K562 (cell line): ENCODE results near the gene PCDHGB1. TPM values are rescaled to one million over a fixed set of nuclear protein-coding genes. Genes with fewer than 3 reads are reported as not detected.
A peak's percentile ranks its signal among the peaks of the same experiment; 100 is the strongest.

Experiments
- FIP1L1 ChIP-seq: fragments of 200-400 bp; formaldehyde crosslinking; IDR thresholded peaks from 2 replicates; pipeline ENCODE4 v1.6.1; 2018; ENCODE audit warnings: mild to moderate bottlenecking, low read depth, low read length; ENCODE audit not compliant: poor library complexity, severe bottlenecking
- HMGXB4 ChIP-seq: sonication (generic); formaldehyde crosslinking; IDR thresholded peaks from 2 replicates; pipeline ENCODE4 v1.8.1; 2023; ENCODE audit warnings: mild to moderate bottlenecking, missing genetic modification reagents
- MAFK ChIP-seq: IDR thresholded peaks from 2 replicates; pipeline ENCODE4 v1.6.1; 2011; ENCODE audit warnings: low read length, improper control_type of control experiment
- MBD1 ChIP-seq: fragments of 250-450 bp; sonication (Bioruptor Pico); IDR thresholded peaks from 2 replicates; pipeline ENCODE4 v1.8.0; 2022; ENCODE audit warnings: inconsistent platforms
- MYC ChIP-seq, 2 experiments: fragments of 250-450 bp in 1 of 2; sonication (Bioruptor Pico) in 1 of 2; IDR thresholded peaks; 2 replicates each; pipeline versions ENCODE4 v1.5.1 to v1.6.1; 2012 to 2021; ENCODE audit warnings: low read depth in 2 of 2, borderline replicate concordance in 1 of 2, improper control_type of control experiment in 1 of 2, low read length in 1 of 2, mild to moderate bottlenecking in 1 of 2, moderate library complexity in 1 of 2
- NFATC3 ChIP-seq: fragments of 450-650 bp; IDR thresholded peaks from 2 replicates; pipeline ENCODE4 v1.6.1; 2017; ENCODE audit warnings: mild to moderate bottlenecking
- PHF21A ChIP-seq: fragments of 450-650 bp; IDR thresholded peaks from 2 replicates; pipeline ENCODE4 v1.6.1; 2017; ENCODE audit warnings: low read depth, borderline replicate concordance
- PML ChIP-seq: IDR thresholded peaks from 2 replicates; pipeline ENCODE4 v1.6.1; 2012; ENCODE audit warnings: low read length, inconsistent platforms
- RERE ChIP-seq: sonication (generic); formaldehyde crosslinking; IDR thresholded peaks from 2 replicates; pipeline ENCODE4 v1.8.0; 2023; ENCODE audit warnings: missing genetic modification reagents, mild to moderate bottlenecking, borderline replicate concordance
- SMARCC2 ChIP-seq: fragments of 450-650 bp; IDR thresholded peaks from 2 replicates; pipeline ENCODE4 v1.6.1; 2017; ENCODE audit warnings: antibody characterized with exemption, moderate library complexity, mild to moderate bottlenecking, low read depth
- TAF1 ChIP-seq: IDR thresholded peaks from 2 replicates; pipeline ENCODE4 v1.6.1; 2011; ENCODE audit warnings: mild to moderate bottlenecking, low read length, moderate library complexity; ENCODE audit not compliant: insufficient read depth, control insufficient read depth, severe bottlenecking; ENCODE audit errors: extremely low read depth
- XRCC5 ChIP-seq: fragments of 200-400 bp; formaldehyde crosslinking; IDR thresholded peaks from 2 replicates; pipeline ENCODE4 v1.6.1; 2017; ENCODE audit warnings: low read depth, mild to moderate bottlenecking, low read length
- ZBTB7A ChIP-seq: IDR thresholded peaks from 2 replicates; pipeline ENCODE4 v1.6.1; 2011; ENCODE audit warnings: low read depth, mild to moderate bottlenecking, low read length, moderate library complexity, borderline replicate concordance; ENCODE audit not compliant: control insufficient read depth
- ZNF583 ChIP-seq: fragments of 250-450 bp; sonication (Bioruptor Pico); IDR thresholded peaks from 2 replicates; pipeline ENCODE4 v1.4.0; 2020
- ZNF644 ChIP-seq: fragments of 200-800 bp; sonication (Bioruptor generic); IDR thresholded peaks from 2 replicates; pipeline ENCODE4 v1.6.1; 2016; ENCODE audit warnings: low read depth, missing genetic modification characterization, missing compliant biosample characterization
- polyA plus RNA-seq, 8 experiments: library from polyadenylated mRNA; depleted of rRNA in 4 of 8; stranded (reverse) in 5 of 8; unstranded in 3 of 8; fragments of >200 nt; fragmentation: Nextera tagmentation in 2 of 8; fragmentation: Illumina TruSeq in 1 of 8; extraction: Ambion mirVana in 2 of 8; extraction: Trizol in 1 of 8; gene quantifications; 2 replicates each; pipeline versions ENCODE4 v1.2.1 to v1.2.3, GENCODE V29; 2011 to 2014; ENCODE audit warnings: inconsistent platforms in 1 of 8, missing spikeins in 1 of 8
- total RNA-seq, 7 experiments: library from RNA; depleted of rRNA in 6 of 7; stranded (reverse); fragments of >200 nt in 6 of 7; fragmentation: Illumina TruSeq in 2 of 7; extraction: Trizol in 2 of 7; gene quantifications; 2 replicates each; pipeline versions ENCODE4 v1.2.1 to v1.2.3, GENCODE V29; 2011 to 2021; ENCODE audit warnings: low replicate concordance in 1 of 7

The PCDHGB1 gene
- total and polyA plus RNA-seq, 9 of the 15 experiments (the other 6 are each of a cell fraction or from before 2014, with no cell fraction given), result 0.06 to 0.20 (median 0.07) TPM; not detected in 2

GRCh38 chr5:141320225-141321169 lies 29.4 kb upstream of the PCDHGB1 start, which contains the start of gene TAF7 (continued):
- TF ChIP-seq RERE (CRISPR knock-in tag) (no peak), MYC (IDR thresholded peaks at IDR 0.05; ENCODE audit: low read depth, low read length) (peak; percentile 12; the same call in 1 of the 2 replicates), MYC (CRISPR knock-in tag; IDR thresholded peaks at IDR 0.05; ENCODE audit: borderline replicate concordance, low read depth) (no peak), XRCC5 (no peak; the same call in 1 of the 2 replicates), TAF1 (peak; percentile 92), HMGXB4 (CRISPR knock-in tag) (0 out of 2 replicates have a peak, but pooled peaks have one; percentile 77), NFATC3 (no peak), ZBTB7A (no peak), ZNF644 (tag) (peak; percentile 69; the same call in 1 of the 2 replicates), ZNF583 (CRISPR knock-in tag) (no peak; the same call in 1 of the 2 replicates), FIP1L1 (peak; percentile 51), MBD1 (no peak), PHF21A (no peak), MAFK (no peak), PML (peak; percentile 89), SMARCC2 (peak; percentile 93)
